H1 (cell line): Measurements from ENCODE around the gene GRIPAP1. TPM values are rescaled to one million over a fixed set of nuclear protein-coding genes. Genes with fewer than 3 reads are reported as not detected.

ENCODE experiments used
- CTCF ChIA-PET: fragments of 300-600 bp; sonication (Branson Sonifier 250); formaldehyde crosslinking; loops from one replicate; lab custom pipeline; 2021; ENCODE audit not compliant: partially characterized antibody; lab: Charles Lee
- POLR2A ChIA-PET: fragments of 300-600 bp; sonication (Branson Sonifier 250); formaldehyde crosslinking; loops from one replicate; lab custom pipeline; 2021; ENCODE audit warnings: inconsistent platforms; ENCODE audit not compliant: partially characterized antibody; lab: Charles Lee
- DNase-seq, 2 experiments: peaks; one replicate each; pipeline versions ENCODE4 v3.0.0 to v3.0.0-alpha.2; 2010 to 2022; ENCODE audit warnings: low spot score in 2 of 2, low read depth in 1 of 2, mixed read lengths in 1 of 2
- FAIRE-seq: peaks from 2 replicates; lab custom pipeline; 2011; peaks lifted over from hg19 to GRCh38; lab: Jason Lieb, UNC
- H2AFZ ChIP-seq: 2 replicates; pipeline ENCODE4 v1.8.1; 2012; ENCODE audit warnings: low read length, inconsistent platforms
- H2AK5ac ChIP-seq: 2 replicates; pipeline ENCODE4 v1.6.1; 2013; ENCODE audit warnings: low read depth, low read length
- H2BK120ac ChIP-seq: replicated peaks from 2 replicates; pipeline ENCODE3; 2013; ENCODE audit warnings: low read depth, low read length, inconsistent platforms
- H2BK12ac ChIP-seq: 2 replicates; pipeline ENCODE4 v1.6.1; 2013; ENCODE audit warnings: low read depth, low read length
- H2BK15ac ChIP-seq: 2 replicates; pipeline ENCODE4 v1.6.1; 2013; ENCODE audit warnings: low read length
- H2BK20ac ChIP-seq: 2 replicates; pipeline ENCODE4 v1.6.1; 2013; ENCODE audit warnings: low read length
- H2BK5ac ChIP-seq: 2 replicates; pipeline ENCODE4 v1.6.1; 2013; ENCODE audit warnings: low read depth, low read length
- H3K14ac ChIP-seq: 2 replicates; pipeline ENCODE4 v1.6.1; 2013; ENCODE audit warnings: inconsistent platforms; ENCODE audit not compliant: insufficient read length
- H3K18ac ChIP-seq: 2 replicates; pipeline ENCODE4 v1.6.1; 2013; ENCODE audit warnings: low read length; ENCODE audit errors: extremely low read depth
- H3K23ac ChIP-seq: 2 replicates; pipeline ENCODE4 v1.6.1; 2013; ENCODE audit warnings: inconsistent platforms; ENCODE audit not compliant: insufficient read length
- H3K23me2 ChIP-seq: 2 replicates; pipeline ENCODE4 v1.6.1; 2013; ENCODE audit warnings: low read depth, low read length
- H3K27ac ChIP-seq: 2 replicates; pipeline ENCODE4 v1.6.1; 2011; ENCODE audit warnings: low read depth, low read length, inconsistent platforms
- H3K27me3 ChIP-seq, 4 experiments: replicated peaks in 1 of 4; 1 replicate in 1 of 4; 2 replicates in 3 of 4; pipeline versions ENCODE4 v1.6.1 to v1.8.1; 2011 to 2013; ENCODE audit warnings: low read length in 3 of 4, mild to moderate bottlenecking in 3 of 4, inconsistent platforms in 2 of 4, mixed read lengths in 2 of 4, moderate library complexity in 1 of 4; ENCODE audit not compliant: control insufficient read depth in 3 of 4, insufficient read depth in 3 of 4; ENCODE audit errors: extremely low read depth in 1 of 4
- H3K36me3 ChIP-seq, 4 experiments: 2 replicates each; pipeline versions ENCODE4 v1.6.1 to v1.8.1; 2011 to 2013; ENCODE audit warnings: mild to moderate bottlenecking in 4 of 4, low read length in 3 of 4, moderate library complexity in 2 of 4, control low read depth in 1 of 4, inconsistent platforms in 1 of 4; ENCODE audit not compliant: insufficient read depth in 4 of 4, control insufficient read depth in 2 of 4
- H3K4ac ChIP-seq: replicated peaks from 2 replicates; pipeline ENCODE3; 2013; ENCODE audit warnings: low read length, low read depth, mixed read lengths, inconsistent platforms; ENCODE audit not compliant: insufficient read length
- H3K4me1 ChIP-seq, 4 experiments: replicated peaks in 1 of 4; 1 replicate in 1 of 4; 2 replicates in 3 of 4; pipeline versions ENCODE4 v1.6.1 to v1.8.1; 2011 to 2013; ENCODE audit warnings: low read length in 3 of 4, inconsistent platforms in 2 of 4, mixed read lengths in 1 of 4; ENCODE audit not compliant: insufficient read depth in 4 of 4, control insufficient read depth in 3 of 4
- H3K4me2 ChIP-seq, 2 experiments: 2 replicates each; pipeline versions ENCODE4 v1.6.1 to v1.8.1; 2011 to 2013; ENCODE audit warnings: low read depth in 2 of 2, low read length in 2 of 2, control low read depth in 1 of 2, inconsistent platforms in 1 of 2, mild to moderate bottlenecking in 1 of 2; ENCODE audit not compliant: insufficient read depth in 1 of 2
- H3K4me3 ChIP-seq, 4 experiments: fragments of 200-600, 300-600 bp in 1 of 4; sonication (generic), shearing (Covaris generic), sonication (Bioruptor Twin) in 1 of 4; 2 replicates each; pipeline versions ENCODE4 v1.5.1 to v1.8.1; 2011 to 2016; ENCODE audit warnings: low read length in 4 of 4, low read depth in 3 of 4, control low read depth in 2 of 4, inconsistent platforms in 2 of 4, mild to moderate bottlenecking in 2 of 4, mixed read lengths in 1 of 4, moderate library complexity in 1 of 4; ENCODE audit not compliant: insufficient read depth in 2 of 4; ENCODE audit errors: extremely low read depth in 1 of 4
- H3K56ac ChIP-seq: replicated peaks from 2 replicates; pipeline ENCODE3; 2013; ENCODE audit warnings: low read depth, mild to moderate bottlenecking, mixed read lengths, low read length, inconsistent platforms; ENCODE audit not compliant: insufficient read length
- H3K79me1 ChIP-seq: 2 replicates; pipeline ENCODE4 v1.6.1; 2013; ENCODE audit warnings: low read depth, low read length, control low read depth
- H3K79me2 ChIP-seq, 2 experiments: 2 replicates each; pipeline versions ENCODE4 v1.6.1 to v1.8.1; 2012 to 2013; ENCODE audit warnings: low read length in 2 of 2, mild to moderate bottlenecking in 2 of 2, inconsistent platforms in 1 of 2; ENCODE audit not compliant: insufficient read depth in 2 of 2, control insufficient read depth in 1 of 2
- H3K9ac ChIP-seq, 4 experiments: replicated peaks in 1 of 4; 1 replicate in 1 of 4; 2 replicates in 3 of 4; pipeline versions ENCODE4 v1.6.1 to v1.8.1; 2011 to 2013; ENCODE audit warnings: low read depth in 3 of 4, low read length in 3 of 4, control low read depth in 2 of 4, mild to moderate bottlenecking in 2 of 4, moderate library complexity in 2 of 4, inconsistent platforms in 1 of 4; ENCODE audit errors: extremely low read depth in 1 of 4
- H3K9me3 ChIP-seq, 2 experiments: 2 replicates each; pipeline versions ENCODE4 v1.6.1 to v1.8.1; 2012 to 2013; ENCODE audit warnings: mild to moderate bottlenecking in 2 of 2, moderate library complexity in 2 of 2, control low read depth in 1 of 2, inconsistent platforms in 1 of 2, low read depth in 1 of 2, low read length in 1 of 2, mixed read lengths in 1 of 2; ENCODE audit not compliant: insufficient read depth in 2 of 2
- H4K20me1 ChIP-seq, 2 experiments: replicated peaks in 1 of 2; 2 replicates each; pipeline versions ENCODE3 to v1.8.1; 2011 to 2013; ENCODE audit warnings: inconsistent platforms in 2 of 2, low read length in 2 of 2, mild to moderate bottlenecking in 1 of 2; ENCODE audit not compliant: insufficient read depth in 2 of 2, control insufficient read depth in 1 of 2
- H4K5ac ChIP-seq: 2 replicates; pipeline ENCODE4 v1.6.1; 2013; ENCODE audit warnings: low read length, low read depth, mixed read lengths, inconsistent platforms; ENCODE audit not compliant: insufficient read length
- H4K8ac ChIP-seq: 2 replicates; pipeline ENCODE4 v1.8.0; 2013; ENCODE audit warnings: mild to moderate bottlenecking, moderate library complexity, low read length, inconsistent platforms; ENCODE audit not compliant: insufficient read depth; ENCODE audit errors: extremely low read depth
- H4K91ac ChIP-seq: replicated peaks from 2 replicates; pipeline ENCODE3; 2013; ENCODE audit warnings: low read length, mixed read lengths, inconsistent platforms; ENCODE audit not compliant: insufficient read length
- BACH1 ChIP-seq: IDR thresholded peaks from 2 replicates; pipeline ENCODE4 v1.6.1; 2012; ENCODE audit warnings: low read length, improper control_type of control experiment
- CHD2 ChIP-seq: IDR thresholded peaks from 2 replicates; pipeline ENCODE4 v1.6.1; 2012; ENCODE audit warnings: low read length, improper control_type of control experiment
- WGBS, 2 experiments: shearing (Covaris generic) in 1 of 2; methylation state at CpG; one replicate each; pipeline versions ENCODE4 v1.1.6 to v1.1.7; 2013 to 2015; ENCODE audit warnings: low lambda C conversion rate in 2 of 2, mixed read lengths in 2 of 2, inconsistent platforms in 1 of 2, low coverage in 1 of 2, missing lambda C conversion rate in 1 of 2; ENCODE audit not compliant: insufficient replicate concordance in 2 of 2, insufficient coverage in 1 of 2, insufficient read length in 1 of 2; ENCODE audit errors: extremely low coverage in 1 of 2, missing lambda C conversion rate in 1 of 2; 5-methylcytosine and 5-hydroxymethylcytosine counted together
- polyA plus RNA-seq, 7 experiments: library from polyadenylated mRNA; depleted of rRNA in 3 of 7; stranded (reverse) in 5 of 7; unstranded in 2 of 7; fragments of >200 nt in 5 of 7; fragments of 200-250 nt in 2 of 7; gene quantifications; 1 replicate in 5 of 7; 2 replicates in 1 of 7; 4 replicates in 1 of 7; pipeline versions ENCODE4 v1.2.1 to v1.2.3, GENCODE V29; 2011 to 2013; ENCODE audit warnings: missing spikeins in 2 of 7, mixed read lengths in 2 of 7
- total RNA-seq: library from RNA; stranded (reverse); fragmentation: NEBNext Ultra II Directional; extraction: Animal tissue kit (Norgen Biotek cat#: 25700); gene quantifications from 2 replicates; pipeline ENCODE4 v1.2.1, GENCODE V29; 2021

The GRIPAP1 gene
- total and polyA plus RNA-seq, 2 of the 8 experiments (the other 6 are each of a cell fraction or from before 2014, with no cell fraction given), result 21.6 to 55.9 TPM

DNA sequence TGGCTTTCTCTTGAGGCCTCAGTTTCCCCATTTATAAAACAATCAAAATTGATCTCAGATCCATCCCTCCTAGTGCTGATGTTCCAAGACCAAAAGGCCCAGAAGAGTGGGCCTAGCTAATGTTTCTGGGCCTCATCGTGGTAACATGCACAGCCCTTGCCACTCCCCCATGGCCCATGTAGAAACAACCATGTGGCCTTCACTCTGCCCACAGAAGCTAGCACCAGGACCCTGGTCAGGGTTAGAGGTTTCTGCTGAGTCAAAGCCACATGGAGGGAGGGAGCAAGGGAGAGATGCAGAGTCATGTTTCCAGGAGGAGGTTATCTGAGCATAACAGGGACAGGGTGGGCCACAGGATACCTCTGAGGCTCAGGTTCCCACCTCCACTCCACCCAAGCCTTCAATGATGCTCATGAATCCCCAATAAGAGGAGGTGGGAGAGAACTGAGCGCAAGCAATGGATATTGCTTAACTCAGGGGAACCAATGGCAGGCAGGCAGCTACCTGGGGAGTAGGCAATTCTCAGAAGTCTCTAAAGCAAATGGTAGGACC lies 61.6 kb downstream of the GRIPAP1 start:
- peaks cover 0 to 70% of the 10 kb centered on the region in 2 experiments; a peak in 2 of 4 replicates for H3K79me2 ChIP-seq
- 100% methylated on average over 1 of the region's 2 CpGs; no CpG with 5 or more reads in 1 of the 2 experiments for WGBS, 2 experiments
- peaks cover 0 to 4% of the 10 kb centered on the region in 2 experiments for H4K20me1 ChIP-seq

More for the DNA sequence above, 61.6 kb downstream of the GRIPAP1 start:
- Histone ChIP-seq H4K91ac (no peak overlapping the region), H3K79me1 (no peaks in the 10 kb centered on the region), H3K56ac (no peak overlapping the region), H4K8ac (no peak overlapping the region), H3K14ac (no peak overlapping the region), H2BK120ac (no peak overlapping the region), H2AFZ (no peak overlapping the region), H4K5ac (no peak overlapping the region), H3K27me3 (no peaks in the 10 kb centered on the region), H3K4me3 (no peak overlapping the region), H2BK5ac (no peak overlapping the region), H3K36me3 (peaks cover 0 to 6% (median 0%) of the 10 kb centered on the region in 4 experiments; a peak in 4 of 8 replicates), H3K27ac (no peak overlapping the region), H2BK12ac (no peak overlapping the region), H3K4ac (no peak overlapping the region), H3K18ac (no peak overlapping the region), H3K23ac (no peak overlapping the region), H2BK20ac (no peak overlapping the region), H2BK15ac (no peak overlapping the region), H3K23me2 (no peaks in the 10 kb centered on the region; the same call in 1 of the 2 replicates)
- FAIRE-seq (no peak), DNase-seq (no peak)
- CTCF ChIA-PET, result interaction anchor here (0.6 to 2.9 kb wide), 6 partner anchors 8 to 264 kb away, joined by 3 to 13 read pairs (median 4); no protein-coding TSS in a partner anchor
- POLR2A ChIA-PET, result interaction anchor here (1.4 to 21.5 kb wide), 2 partner anchors 25 to 42 kb away, joined by 6 to 572 read pairs; partner anchors contain the start of genes PIM2, PQBP1, SLC35A2 and TIMM17B
- no peak for TF ChIP-seq CHD2
- TF ChIP-seq BACH1, result peak; percentile 75; the same call in 1 of the 2 replicates
- TF ChIP-seq, all 59 proteins: peak for 1
- Histone ChIP-seq H3K4me1 (peaks cover 0 to 12% (median 3%) of the 10 kb centered on the region in 4 experiments; a peak in 6 of 7 replicates), H3K9ac (no peak overlapping the region), H3K9me3 (no peaks in the 10 kb centered on the region), H2AK5ac (no peak overlapping the region), H3K4me2 (no peak overlapping the region)
